ENCODE data around the gene B4GALNT4. TPM values are rescaled to one million over a fixed set of nuclear protein-coding genes. Genes with fewer than 3 reads are reported as not detected.
"Not testable (repeated sequence)": the region's sequence is repeated elsewhere in the genome, so short reads cannot be mapped to it uniquely, and the experiment has no call there.

B4GALNT4 gene
- not detected in 2 replicates for total RNA-seq (2014; rRNA removed; shearing (Covaris generic))

GRCh38 chr11:369336-370018 lies at the start of gene B4GALNT4:
Gene B4GALNT4, plus strand, starts transcription at chr11:369499. Its CDS starts 305 bp downstream, at chr11:369804.
- no peak for DNase-seq (ENCODE audit: low read depth)

- DNase-seq (ENCODE audit: low read depth), result not testable (repeated sequence)
Observed at GRCh38 chr11:319888-320273, 49.4 kb upstream of the B4GALNT4 start.

DNA sequence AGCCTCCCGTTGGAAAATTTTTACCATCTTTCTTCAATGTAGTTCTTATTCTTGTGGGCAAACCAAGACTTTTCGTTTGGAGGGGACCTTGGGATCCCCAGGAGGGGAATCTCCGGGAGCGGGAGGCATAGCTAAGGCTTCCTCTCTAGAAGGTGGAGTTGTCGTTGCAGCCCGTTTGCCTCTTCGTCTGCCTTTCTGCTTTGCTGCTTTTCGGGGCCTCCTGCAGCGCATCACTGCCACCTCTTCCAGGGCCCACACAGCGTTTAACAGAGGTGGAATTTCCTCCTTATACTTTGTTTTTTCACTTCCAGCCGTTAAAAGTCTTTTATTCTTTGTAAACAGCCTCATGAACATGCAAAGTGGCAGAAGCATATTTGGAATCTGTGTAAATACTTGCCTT lies 45.1 kb upstream of the B4GALNT4 start:
- DNase-seq (ENCODE audit: low read depth), result no peak

DNA sequence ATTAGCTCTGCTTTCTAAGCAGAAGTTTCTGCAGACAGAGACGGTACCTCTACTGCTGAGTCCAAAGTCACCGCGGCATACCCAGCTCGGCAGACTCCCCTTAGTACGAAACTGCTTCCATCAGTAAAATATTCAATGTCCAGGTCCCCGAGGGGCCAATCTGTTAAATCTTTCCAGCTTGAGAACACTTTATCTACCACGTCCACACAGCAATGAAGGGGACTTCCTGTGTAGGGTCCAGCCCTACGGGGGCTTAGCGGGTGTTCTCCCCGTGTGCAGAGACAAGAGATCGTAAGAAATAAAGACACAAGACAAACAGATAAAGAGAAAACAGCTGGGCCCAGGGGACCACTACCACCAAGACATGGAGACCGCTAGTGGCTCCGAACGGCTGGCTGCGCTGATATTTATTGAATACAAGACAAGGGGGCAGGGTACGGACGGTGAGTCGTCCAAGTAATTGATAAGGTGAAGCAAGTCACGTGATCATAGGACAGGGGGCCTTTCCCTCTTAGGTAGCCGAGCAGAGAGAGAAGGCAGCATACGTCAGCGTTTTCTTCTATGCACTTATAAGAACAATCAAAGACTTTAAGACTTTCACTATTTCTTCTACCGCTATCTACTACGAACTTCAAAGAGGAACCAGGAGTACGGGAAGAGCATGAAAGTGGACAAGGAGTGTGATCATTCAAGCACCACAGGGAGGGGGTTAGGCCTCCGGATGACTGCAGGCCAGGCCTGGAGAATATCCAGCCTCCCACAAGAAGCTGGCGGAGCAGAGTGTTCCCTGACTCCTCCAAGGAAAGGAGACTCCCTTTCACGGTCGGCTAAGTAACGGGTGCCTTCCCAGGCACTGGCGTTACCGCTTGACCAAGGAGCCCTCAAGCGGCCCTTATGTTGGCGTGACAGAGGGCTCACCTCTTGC lies 44.4 kb upstream of the B4GALNT4 start:
- not testable (repeated sequence) for DNase-seq (ENCODE audit: low read depth)

GRCh38 chr11:325796-326591 lies 43.3 kb upstream of the B4GALNT4 start:
- DNase-seq (ENCODE audit: low read depth), result no peak

- no peak for DNase-seq (ENCODE audit: low read depth)
Observed at GRCh38 chr11:326592-326841, 42.8 kb upstream of the B4GALNT4 start.

- DNase-seq (ENCODE audit: low read depth), result no peak
Observed at GRCh38 chr11:326842-327580, 42.3 kb upstream of the B4GALNT4 start.

DNA sequence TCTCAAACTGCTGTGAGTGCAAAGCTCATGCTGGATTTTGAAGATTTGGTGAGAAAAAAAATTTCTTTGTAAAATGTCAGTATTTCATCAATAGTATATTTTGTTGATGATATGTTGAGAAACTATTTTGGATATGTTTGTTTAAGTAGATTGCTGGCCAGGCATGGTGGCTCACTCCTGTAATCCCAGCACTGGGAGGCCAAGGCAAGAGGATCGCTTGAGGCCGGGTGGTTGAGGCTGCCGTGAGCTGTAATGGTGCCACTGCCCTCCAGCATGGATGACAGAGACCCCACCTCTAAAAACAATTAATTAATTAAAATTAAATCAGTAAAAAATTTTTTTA lies 41.7 kb upstream of the B4GALNT4 start:
- no peak for DNase-seq (ENCODE audit: low read depth)

DNA sequence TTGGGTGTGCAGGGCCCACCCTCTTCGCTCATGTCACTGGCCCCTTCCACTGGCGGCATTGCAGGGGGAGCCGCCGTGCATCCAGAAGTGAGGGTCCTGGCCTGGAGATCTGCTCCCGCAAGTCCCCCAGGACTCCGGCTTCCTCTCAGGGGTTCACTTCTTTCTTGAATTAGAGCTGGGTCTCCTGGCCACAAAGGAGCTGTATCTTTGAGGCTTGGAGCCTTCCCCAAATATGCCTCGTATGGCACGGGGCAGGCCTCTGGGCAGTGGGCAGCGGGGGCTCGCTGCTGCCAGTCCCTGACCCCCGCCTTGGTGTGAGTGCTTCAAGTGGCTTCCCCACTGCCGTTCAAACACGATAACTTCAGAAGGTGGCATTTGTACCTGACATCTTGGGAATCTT lies 41.3 kb upstream of the B4GALNT4 start:
- no peak for DNase-seq (ENCODE audit: low read depth)

- not testable (repeated sequence) for DNase-seq (ENCODE audit: low read depth)
Observed at GRCh38 chr11:328516-329100, 40.7 kb upstream of the B4GALNT4 start.

DNA sequence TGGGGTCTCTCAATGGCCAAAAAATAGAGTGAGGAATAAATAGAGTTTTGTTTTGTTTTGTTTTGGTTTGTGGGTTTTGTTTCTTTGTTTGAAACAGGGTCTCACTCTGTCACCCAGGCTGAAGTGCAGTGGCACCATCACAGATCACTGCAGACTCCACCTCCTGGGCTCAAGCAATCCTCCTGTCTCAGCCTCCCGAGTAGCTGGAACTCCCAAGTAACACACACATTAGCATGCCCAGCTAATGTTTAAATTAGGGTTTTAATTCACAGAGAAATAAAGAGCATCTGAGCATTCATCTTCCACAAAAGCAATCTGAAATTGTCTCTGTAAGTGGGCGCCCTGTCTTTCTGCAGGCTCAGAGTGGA lies 39.4 kb upstream of the B4GALNT4 start:
- DNase-seq (ENCODE audit: low read depth), result no peak

- no peak for DNase-seq (ENCODE audit: low read depth)
Observed at GRCh38 chr11:330307-330693, 39.0 kb upstream of the B4GALNT4 start.

DNA sequence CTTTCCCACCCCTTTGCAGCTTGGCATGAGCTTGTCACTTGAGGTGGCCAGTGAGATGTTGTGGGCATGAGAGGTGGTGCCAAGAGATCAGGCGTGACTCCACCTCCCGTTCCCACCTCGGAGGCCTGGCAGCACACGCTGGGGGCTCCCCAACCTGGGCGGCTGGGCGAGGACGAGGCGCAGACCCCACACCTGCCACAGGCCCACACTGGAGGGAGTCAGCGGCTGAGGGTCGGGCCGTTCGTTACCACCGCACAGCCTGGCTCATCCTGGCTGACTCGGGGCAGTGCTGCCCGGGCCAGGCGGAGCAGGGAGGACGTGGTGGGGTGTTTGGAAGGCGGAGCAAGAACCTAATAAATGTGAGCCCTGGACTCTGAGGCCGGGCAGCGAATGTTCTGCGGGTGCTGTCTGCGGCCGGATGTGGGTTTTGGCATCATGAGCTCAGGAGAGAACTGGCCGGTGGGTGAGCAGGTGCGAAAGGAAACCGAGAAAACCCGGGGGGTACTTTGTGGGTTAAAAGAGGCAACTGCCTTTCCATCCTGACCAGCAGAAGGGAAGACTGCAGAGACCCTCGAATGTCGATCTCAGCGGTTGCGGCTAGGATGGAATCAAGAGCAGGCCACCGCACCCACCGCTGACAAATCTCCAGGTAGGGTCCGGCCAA lies 38.5 kb upstream of the B4GALNT4 start:
- DNase-seq (ENCODE audit: low read depth), result no peak

DNA sequence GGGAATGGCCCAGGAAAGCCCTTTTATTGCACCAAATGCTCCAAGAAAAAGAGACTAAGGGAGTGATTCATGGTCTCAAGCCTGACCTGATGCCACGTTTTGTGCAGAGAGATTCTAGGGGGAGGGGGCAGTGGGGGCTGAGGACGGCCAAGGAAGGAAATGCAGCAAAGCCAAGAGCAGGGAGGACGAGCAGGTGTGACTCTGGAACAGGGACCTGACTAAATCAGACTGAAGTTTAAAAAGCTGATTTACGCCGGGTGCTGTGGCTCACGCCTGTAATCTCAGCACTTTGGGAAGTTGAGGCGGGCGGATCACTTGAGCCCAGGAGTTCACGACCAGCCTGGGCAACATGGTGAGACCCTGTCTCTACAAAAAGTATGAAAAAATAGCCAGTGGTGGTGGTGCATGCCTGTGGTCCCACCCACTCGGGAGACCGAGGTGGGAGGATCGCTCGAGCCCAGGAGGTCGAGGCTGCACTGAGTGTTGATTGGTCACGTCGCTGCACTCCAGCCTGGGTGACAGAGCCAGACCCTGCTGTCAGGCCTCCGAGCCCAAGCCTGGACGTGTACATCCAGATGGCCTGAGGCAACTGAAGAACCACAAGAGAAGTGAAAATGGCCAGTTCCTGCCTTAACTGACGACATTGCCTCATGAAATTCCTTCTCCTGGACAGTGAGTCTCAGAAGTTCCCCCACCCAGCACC lies 37.8 kb upstream of the B4GALNT4 start:
- DNase-seq (ENCODE audit: low read depth), result no peak

DNA sequence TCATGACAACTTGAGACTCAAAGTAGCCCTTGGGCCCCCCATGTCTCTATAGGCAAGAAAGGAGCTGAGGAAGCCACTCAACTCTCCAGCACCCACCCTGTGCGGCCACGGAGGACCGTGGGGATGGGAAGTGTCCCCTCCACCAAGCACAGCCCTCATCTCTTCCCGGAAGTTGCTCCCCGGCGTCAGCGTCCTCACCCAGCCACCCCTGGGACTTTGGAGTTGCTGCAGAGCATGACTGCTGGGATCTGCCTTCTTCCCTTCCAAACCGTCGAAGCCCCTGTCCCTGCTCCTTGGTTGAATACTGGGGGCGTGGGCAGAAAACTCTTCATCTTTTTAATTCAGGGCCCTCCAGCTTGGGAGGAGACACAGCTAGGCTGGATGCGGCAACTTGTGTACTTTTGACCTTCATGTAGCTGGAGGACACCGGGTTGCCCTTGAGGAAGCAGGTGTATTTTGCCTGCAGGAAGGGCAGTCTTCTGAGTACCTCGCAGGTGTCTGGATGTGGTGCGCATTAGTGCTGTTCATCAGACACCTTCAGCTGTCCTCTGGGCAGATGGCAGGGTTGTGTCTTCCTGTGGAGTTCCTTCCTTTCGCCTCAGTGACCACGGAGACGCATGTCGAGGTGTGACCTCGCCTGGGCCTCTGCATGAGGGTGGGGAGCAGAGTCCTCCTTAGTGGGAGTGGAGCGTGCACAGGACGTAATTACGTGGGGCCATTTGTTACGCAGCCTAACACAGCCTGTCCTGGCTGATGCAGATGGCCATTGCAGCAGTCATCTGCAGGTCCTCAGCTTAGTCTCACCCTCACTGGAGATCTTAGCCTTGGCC lies 36.4 kb upstream of the B4GALNT4 start:
- DNase-seq (ENCODE audit: low read depth), result no peak

DNA sequence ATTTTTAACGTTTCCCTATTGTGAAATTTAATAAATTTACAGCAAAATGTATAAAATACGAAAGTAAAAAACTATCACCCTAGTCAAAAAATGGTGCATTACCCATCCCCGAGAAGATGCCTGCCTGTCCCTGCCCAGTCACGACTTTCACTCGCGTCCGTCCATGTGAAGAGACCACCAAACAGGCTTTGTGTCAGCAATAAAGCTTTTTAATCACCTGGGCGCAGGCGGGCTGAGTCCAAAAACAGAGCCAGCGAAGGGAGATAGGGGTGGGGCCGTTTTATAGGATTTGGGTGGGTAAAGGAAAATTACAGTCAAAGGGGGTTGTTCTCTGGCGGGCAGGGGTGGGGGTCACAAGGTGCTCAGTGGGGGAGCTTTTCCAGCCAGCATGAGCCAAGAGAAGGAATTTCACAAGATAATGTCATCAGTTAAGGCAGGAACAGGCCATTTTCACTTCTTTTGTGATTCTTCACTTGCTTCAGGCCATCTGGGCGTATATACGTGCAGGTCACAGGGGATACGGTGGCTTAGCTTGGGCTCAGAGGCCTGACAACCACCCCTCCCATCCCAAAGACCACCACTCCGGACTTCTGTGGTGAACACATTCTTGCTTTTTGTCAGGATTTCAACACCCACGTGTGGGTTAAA lies 35.6 kb upstream of the B4GALNT4 start:
- not testable (repeated sequence) for DNase-seq (ENCODE audit: low read depth)

DNA sequence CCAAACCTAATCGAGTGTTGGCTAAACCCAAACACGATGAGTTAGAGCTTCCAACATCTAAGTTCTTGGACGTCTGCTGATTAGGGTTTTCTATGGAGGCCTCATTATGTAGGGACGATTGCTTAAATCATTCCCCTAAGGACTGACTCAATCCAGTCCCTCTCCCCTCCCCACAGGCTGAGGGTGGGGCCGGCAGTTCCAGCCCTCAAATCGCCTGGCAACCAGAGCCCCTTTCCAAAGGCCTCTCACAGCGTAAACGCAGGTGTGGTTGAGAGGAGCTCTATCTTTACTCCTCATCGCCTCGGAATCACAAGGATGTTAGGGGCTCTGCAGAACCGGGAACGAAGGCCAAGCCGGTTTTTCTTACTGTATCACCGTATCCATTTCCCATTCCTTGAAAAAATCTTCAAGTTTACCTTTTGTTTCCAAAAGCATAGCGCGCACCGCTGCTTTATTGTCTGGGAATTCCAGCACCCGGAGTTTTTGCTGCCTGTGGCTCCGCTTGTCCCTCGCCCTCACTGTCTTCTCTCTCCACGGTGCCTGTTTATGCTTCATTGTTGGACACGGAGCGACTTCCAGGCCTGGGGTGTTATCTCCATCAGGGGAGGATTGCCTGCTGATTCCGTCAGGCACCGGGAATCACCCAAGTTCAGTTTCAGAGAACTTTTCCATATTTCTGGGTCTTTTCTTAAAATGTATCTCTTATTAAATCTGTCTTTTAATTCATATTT lies 34.9 kb upstream of the B4GALNT4 start:
- DNase-seq (ENCODE audit: low read depth), result no peak

All from RPMI7951 (cell line).